Measurements from ENCODE around the gene SLFNL1.
A peak's percentile ranks its signal among the peaks of the same experiment; 100 is the strongest.

Gene SLFNL1

DNA sequence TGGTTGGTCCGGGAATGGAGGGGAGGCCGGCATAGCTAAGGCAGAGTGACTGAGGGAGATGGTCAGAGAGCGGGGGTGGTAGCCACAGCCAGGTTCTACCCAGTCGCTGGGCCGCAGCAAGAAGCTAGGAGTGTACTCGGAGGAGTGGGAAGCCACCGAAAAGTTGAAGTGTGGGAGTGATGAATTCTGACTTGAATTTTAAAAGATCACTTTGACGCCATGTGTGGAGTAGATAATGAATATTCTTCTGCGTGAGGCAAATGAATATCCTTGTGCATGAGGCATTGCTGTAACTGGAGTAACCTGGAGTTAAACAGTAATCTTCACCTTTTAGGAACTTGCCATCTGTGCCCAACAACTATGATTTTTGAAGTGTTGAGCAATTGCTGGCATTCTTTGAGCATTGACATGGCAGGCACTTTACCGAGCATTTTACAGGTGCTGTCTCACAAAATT lies 35.2 kb downstream of the SLFNL1 start:
- DNase-seq (ENCODE audit: low read depth) = no peak

GRCh38 chr1:40985875-40986274 lies 35.6 kb downstream of the SLFNL1 start:
- no peak for DNase-seq (ENCODE audit: low read depth)

DNA sequence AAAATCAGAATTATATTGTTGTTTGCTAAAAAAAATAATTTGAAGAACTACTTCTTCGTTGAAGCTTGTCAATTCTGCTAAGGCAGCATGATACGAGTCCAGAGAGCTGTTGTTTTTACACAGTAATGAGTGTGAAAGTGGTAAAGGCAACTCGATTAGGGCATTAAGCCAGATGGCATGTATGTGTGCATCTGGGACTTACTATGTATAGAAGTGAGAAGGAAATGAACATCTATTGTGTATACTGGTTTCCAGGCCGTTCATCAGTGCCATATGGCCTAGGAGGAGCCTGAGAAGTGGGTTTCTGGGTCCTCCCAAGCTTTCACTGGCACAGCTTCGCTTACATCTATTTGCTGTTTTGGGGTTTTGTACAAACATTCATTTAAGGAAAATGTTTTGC lies 36.4 kb downstream of the SLFNL1 start:
- DNase-seq (ENCODE audit: low read depth) = no peak

DNA sequence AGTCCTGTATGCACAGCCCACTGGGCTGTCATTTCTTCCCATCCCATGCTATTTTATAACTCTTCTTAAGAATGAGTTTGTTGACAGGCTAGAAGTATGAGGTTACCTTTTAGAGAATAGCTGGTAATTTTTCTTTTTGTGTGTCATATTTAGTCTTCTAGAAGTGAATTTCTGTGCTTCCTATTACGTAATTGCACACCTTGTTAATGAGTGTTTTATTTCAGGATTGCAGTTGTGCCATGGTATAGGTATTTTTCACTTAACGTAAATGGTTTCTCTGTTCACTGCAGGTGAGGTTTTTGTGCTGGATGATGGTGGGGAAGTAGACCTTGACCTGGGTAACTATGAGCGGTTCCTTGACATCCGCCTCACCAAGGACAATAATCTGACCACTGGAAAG lies 37.0 kb downstream of the SLFNL1 start:
- DNase-seq (ENCODE audit: low read depth) = no peak

DNA sequence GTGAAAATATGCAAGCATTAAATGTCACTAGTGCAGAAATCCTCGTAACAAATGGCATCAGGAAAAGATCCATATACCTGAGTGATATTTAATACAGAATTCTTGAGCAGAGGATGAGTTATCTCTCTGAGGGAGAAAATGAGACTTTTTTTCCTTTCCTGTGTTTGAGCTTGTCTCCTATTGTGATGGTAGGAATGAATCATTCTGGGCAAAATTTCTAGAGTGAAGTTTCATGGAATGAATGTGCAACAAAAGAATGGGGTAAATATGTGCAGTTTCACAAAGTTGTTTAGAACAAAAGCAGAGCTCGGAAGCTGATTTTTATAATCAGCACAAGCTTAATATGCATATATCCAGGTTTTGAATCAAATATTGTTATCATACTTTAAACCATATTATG lies 37.5 kb downstream of the SLFNL1 start:
- no peak for DNase-seq (ENCODE audit: low read depth)

DNA sequence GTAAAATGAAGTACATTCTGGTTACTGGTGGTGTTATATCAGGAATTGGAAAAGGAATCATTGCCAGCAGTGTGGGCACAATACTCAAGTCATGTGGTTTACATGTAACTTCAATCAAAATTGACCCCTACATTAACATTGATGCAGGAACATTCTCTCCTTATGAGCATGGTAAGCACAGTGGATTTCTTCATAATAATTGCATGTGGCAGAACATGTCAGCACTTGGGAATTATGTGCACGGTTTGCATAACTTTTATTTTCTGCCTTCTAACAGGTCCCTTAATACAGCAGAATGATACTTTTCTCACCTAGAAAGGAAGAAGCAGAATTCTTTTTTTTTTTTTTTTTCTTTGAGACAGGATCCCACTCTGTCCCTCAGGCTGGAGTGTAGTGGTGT lies 38.2 kb downstream of the SLFNL1 start:
- no peak for DNase-seq (ENCODE audit: low read depth)

- DNase-seq (ENCODE audit: low read depth) = no peak
Observed at GRCh38 chr1:40982721-40983120, 38.8 kb downstream of the SLFNL1 start.

- no peak for DNase-seq (ENCODE audit: low read depth)
Observed at GRCh38 chr1:40981691-40982448, 39.7 kb downstream of the SLFNL1 start.

- peak; percentile 26 for DNase-seq (ENCODE audit: low read depth)
Observed at GRCh38 chr1:40980453-40981121, 40.9 kb downstream of the SLFNL1 start.

DNA sequence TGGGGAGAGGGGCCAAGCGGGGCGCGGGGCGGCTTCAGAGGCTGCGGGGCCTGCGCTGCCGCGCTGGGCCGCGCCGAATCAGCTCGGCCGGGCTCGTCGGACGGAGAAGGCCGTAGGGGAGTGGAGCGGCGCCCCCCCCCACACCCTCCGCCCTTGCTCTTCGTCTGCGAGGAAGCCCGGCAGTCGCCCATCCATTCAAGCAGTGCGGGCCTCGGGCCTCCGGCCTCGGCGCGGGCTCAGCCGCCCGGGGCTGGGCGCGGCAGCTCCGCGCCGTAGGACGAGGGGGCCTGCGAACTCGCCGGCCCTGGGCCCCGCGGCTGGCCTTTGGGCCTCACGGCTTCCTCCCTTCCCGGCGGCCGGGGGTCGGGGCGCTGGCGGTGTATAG lies 41.5 kb downstream of the SLFNL1 start:
- DNase-seq (ENCODE audit: low read depth) = no peak

DNA sequence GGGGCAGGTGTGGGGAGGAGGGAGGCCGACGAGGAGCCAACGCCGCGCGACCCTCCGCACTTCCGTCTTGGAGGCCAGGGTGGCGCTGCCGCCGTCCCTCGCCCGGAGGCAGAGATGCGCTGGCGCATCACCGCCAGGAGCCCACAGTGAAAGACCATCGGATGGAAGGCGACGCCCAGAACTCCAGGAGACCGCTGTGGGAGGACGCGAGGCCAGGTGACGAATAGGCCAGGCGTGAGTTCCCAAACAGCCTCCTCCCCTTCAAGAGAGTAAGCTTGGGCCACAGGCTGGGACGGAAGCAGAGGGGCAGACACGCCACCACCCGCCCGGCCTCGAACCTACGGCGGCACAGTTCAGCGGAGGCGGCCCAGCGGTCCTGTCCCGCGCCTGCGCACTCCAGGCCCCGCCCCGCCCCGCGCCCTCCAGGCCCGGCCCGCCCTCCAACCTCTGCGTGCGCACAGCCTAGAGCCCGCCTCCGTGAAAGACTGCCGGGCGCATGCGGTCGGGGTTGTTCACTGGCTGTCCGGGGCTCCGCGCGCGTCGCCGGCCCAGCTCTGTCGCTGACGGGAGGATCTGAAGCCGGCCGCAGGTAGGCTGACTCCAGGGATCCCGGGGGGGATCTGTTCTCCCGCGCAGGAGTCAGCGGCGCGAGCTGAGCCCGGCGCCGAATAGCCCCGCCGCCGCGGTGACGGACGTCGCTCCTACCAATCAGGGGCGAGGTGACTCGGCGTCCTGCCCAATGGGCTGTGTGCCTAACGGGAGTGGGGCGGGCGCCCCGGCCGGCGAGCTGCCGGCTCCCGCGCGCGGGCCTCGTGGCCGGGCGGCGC lies 42.1 kb downstream of the SLFNL1 start, which contains the start of gene CTPS1:
Gene CTPS1 (plus strand): TSS at position 456 of the 827 bp plus-strand sequence. CDS start 3,595 bp downstream, outside the sequence.
- DNase-seq (ENCODE audit: low read depth) = peak; percentile 94

DNA sequence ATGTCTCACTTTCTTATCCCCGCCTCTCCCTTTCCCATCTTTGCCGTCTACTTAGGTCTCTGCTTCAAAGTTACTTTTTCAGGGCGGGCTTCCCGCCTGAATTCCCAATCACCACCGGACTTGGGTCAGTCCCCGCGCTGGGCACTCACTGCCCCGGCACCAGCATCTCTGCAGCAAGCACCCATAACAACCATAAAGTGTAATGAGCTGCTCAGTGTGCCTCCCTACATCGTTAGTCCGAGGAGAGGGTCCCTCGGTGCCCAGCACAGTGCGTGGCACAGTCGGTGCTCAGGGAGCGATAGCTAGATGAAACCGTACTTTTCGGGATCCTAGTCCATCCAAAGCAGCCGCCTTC lies 42.7 kb downstream of the SLFNL1 start:
- DNase-seq (ENCODE audit: low read depth) = no peak

GRCh38 chr1:40977716-40978115 lies 43.8 kb downstream of the SLFNL1 start:
- DNase-seq (ENCODE audit: low read depth) = no peak

DNA sequence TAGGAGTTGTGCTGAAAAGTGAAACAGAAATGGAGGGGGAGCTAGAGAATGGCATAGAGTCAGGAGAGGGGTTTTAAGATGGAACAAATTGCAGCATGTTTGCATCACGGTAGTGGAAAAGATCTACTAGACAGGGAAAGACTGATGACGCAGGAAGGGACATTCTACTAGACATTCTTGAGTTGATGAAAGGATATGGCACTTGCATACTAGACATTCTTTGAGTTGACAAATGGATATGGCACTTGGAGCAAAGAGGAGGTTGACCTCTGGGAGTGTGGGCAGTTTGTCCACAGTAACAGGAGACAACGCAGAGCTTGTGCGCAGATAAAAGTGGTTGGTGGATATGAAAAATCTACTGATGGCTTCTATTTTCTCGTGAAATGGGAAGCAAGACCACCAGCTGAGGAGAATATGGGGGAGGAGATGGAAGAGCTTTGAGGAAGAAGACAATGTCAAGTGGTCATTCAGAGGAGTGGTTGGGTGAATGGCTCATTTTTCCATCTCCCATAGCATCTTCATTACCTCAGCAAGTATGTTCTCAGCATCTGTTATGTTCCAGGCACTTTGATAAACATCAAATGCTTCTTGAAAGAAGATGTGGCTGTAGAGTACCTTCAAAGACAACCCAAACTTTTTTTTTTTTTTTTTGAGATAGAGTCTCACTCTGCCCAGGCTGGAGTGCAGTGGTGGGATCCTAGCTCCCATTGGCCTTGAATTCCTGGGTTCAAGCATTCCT lies 44.4 kb downstream of the SLFNL1 start:
- no peak for DNase-seq (ENCODE audit: low read depth)

- no peak for DNase-seq (ENCODE audit: low read depth)
Observed at GRCh38 chr1:40974945-40975344, 46.6 kb downstream of the SLFNL1 start.

GRCh38 chr1:40973912-40974311 lies 47.6 kb downstream of the SLFNL1 start:
- DNase-seq (ENCODE audit: low read depth) = no peak

DNA sequence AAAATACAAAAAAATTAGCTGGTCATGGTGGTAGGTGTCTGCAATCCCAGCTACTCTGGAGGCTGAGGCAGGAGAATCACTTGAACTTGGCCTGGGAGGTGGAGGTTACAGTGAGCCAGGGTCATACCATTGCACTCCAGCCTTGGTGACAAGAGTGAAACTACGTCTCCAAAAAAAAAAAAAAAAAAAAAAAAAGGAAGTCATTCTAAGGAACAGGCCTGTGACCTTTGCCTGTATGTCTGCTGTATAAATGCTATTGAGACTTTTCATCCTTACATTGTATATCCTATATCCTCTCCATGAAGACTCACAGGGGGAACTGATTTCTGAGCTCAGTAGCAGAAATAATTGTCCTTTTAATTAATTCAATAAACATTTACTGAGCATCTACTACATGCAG lies 49.6 kb downstream of the SLFNL1 start:
- no peak for DNase-seq (ENCODE audit: low read depth)

- DNase-seq (ENCODE audit: low read depth) = no peak
Observed at GRCh38 chr1:40969445-40969844, 52.1 kb downstream of the SLFNL1 start.

GRCh38 chr1:40966417-40966816 lies 55.1 kb downstream of the SLFNL1 start:
- DNase-seq (ENCODE audit: low read depth) = no peak

Data from activated T-helper 1 cell treated with Interleukin-2 at 50 U/mL for 16 hours (primary cell).